Measurements from ENCODE around the gene MMP20. TPM values are rescaled to one million over a fixed set of nuclear protein-coding genes. Genes with fewer than 3 reads are reported as not detected.
A peak's percentile ranks its signal among the peaks of the same experiment; 100 is the strongest.

The MMP20 gene
- total RNA-seq, 1 experiment from 2014 or later = not detected

GRCh38 chr11:102572554-102573220 is 52.4 kb downstream of the MMP20 start:
- TF ChIP-seq CTCF (IDR thresholded peaks at IDR 0.05; ENCODE audit: unreplicated experiment) = no peak
- intact Hi-C loops (cut with micrococcal nuclease) = no loop called here
- Mint-ChIP-seq H3K4me3 (ENCODE audit: unreplicated experiment) (no peak overlapping the region), H3K27ac (ENCODE audit: low read depth, unreplicated experiment) (no peak overlapping the region), H3K9me3 (ENCODE audit: unreplicated experiment) (no peaks in the 10 kb centered on the region), H3K36me3 (ENCODE audit: insufficient read depth, unreplicated experiment) (no peaks in the 10 kb centered on the region), H3K4me1 (ENCODE audit: insufficient read depth, unreplicated experiment) (no peaks in the 10 kb centered on the region), H3K27me3 (ENCODE audit: insufficient read depth, unreplicated experiment) (no peaks in the 10 kb centered on the region)
- BruUV-seq (replicated peaks) = no TSS peak
- POLR2A ChIA-PET = interaction anchor here (0.6 to 3.3 kb wide), 9 partner anchors 8 to 289 kb away, joined by 3 to 15 read pairs (median 5); no protein-coding TSS in a partner anchor
- no peak for DNase-seq (ENCODE audit: unreplicated experiment)
- CTCF ChIA-PET = interaction anchor here (0.6 kb wide), 1 partner anchor 1233 kb away, joined by 3 read pairs; no protein-coding TSS in a partner anchor

GRCh38 chr11:102568851-102569250 is 56.3 kb downstream of the MMP20 start:
- Mint-ChIP-seq H3K36me3 (ENCODE audit: insufficient read depth, unreplicated experiment) (no peaks in the 10 kb centered on the region), H3K4me3 (ENCODE audit: unreplicated experiment) (no peak overlapping the region), H3K4me1 (ENCODE audit: insufficient read depth, unreplicated experiment) (peaks cover 3% of the 10 kb centered on the region), H3K27ac (ENCODE audit: low read depth, unreplicated experiment) (no peak overlapping the region), H3K27me3 (ENCODE audit: insufficient read depth, unreplicated experiment) (no peaks in the 10 kb centered on the region), H3K9me3 (ENCODE audit: unreplicated experiment) (no peaks in the 10 kb centered on the region)
- no peak for TF ChIP-seq CTCF (IDR thresholded peaks at IDR 0.05; ENCODE audit: unreplicated experiment)
- intact Hi-C loops (cut with micrococcal nuclease) = no loop called here
- POLR2A ChIA-PET = no interaction called here
- no peak for DNase-seq (ENCODE audit: unreplicated experiment)
- no TSS peak for BruUV-seq (replicated peaks)
- CTCF ChIA-PET = interaction anchor here (0.7 to 0.9 kb wide), 3 partner anchors 9 to 1380 kb away, joined by 3 read pairs; no protein-coding TSS in a partner anchor

- no peak for DNase-seq (ENCODE audit: unreplicated experiment)
- ChIA-PET CTCF (interaction anchor here (1.5 kb wide), 1 partner anchor 28 kb away, joined by 3 read pairs; no protein-coding TSS in a partner anchor), POLR2A (interaction anchor here (0.8 kb wide), 1 partner anchor 8 kb away, joined by 3 read pairs; no protein-coding TSS in a partner anchor)
- Mint-ChIP-seq H3K27me3 (ENCODE audit: insufficient read depth, unreplicated experiment) (no peaks in the 10 kb centered on the region), H3K4me1 (ENCODE audit: insufficient read depth, unreplicated experiment) (peaks cover 15% of the 10 kb centered on the region), H3K4me3 (ENCODE audit: unreplicated experiment) (no peak overlapping the region), H3K9me3 (ENCODE audit: unreplicated experiment) (no peaks in the 10 kb centered on the region), H3K36me3 (ENCODE audit: insufficient read depth, unreplicated experiment) (no peaks in the 10 kb centered on the region), H3K27ac (ENCODE audit: low read depth, unreplicated experiment) (no peak overlapping the region)
- intact Hi-C loops (cut with micrococcal nuclease) = no loop called here
- BruUV-seq (replicated peaks) = no TSS peak
- no peak for TF ChIP-seq CTCF (IDR thresholded peaks at IDR 0.05; ENCODE audit: unreplicated experiment)
Observed at GRCh38 chr11:102566112-102566511, 59.0 kb downstream of the MMP20 start.

- Mint-ChIP-seq H3K4me3 (ENCODE audit: unreplicated experiment) (no peak overlapping the region), H3K4me1 (ENCODE audit: insufficient read depth, unreplicated experiment) (peaks cover 30% of the 10 kb centered on the region), H3K27ac (ENCODE audit: low read depth, unreplicated experiment) (peak overlapping the region; percentile 59), H3K27me3 (ENCODE audit: insufficient read depth, unreplicated experiment) (no peaks in the 10 kb centered on the region), H3K9me3 (ENCODE audit: unreplicated experiment) (no peaks in the 10 kb centered on the region), H3K36me3 (ENCODE audit: insufficient read depth, unreplicated experiment) (no peaks in the 10 kb centered on the region)
- TF ChIP-seq CTCF (IDR thresholded peaks at IDR 0.05; ENCODE audit: unreplicated experiment) = no peak
- DNase-seq (ENCODE audit: unreplicated experiment) = peak; percentile 74
- BruUV-seq (replicated peaks) = no TSS peak
- intact Hi-C loops (cut with micrococcal nuclease) = loop anchor here (1.0 kb wide), 1 partner anchor 35 kb away; no protein-coding TSS in a partner anchor
- POLR2A ChIA-PET = interaction anchor here (0.7 to 3.2 kb wide), 12 partner anchors 9 to 114 kb away, joined by 3 to 28 read pairs (median 4); partner anchors contain the start of gene MMP7
- CTCF ChIA-PET = interaction anchor here (0.5 to 1.0 kb wide), 3 partner anchors 19 to 61 kb away, joined by 3 read pairs; no protein-coding TSS in a partner anchor
Observed at GRCh38 chr11:102564110-102564509, 61.0 kb downstream of the MMP20 start.
